GM12801 (cell line): ENCODE data around the gene AP3D1.

Source experiments
- TF ChIP-seq, protein P1 (sequence below): IDR thresholded peaks from one replicate; pipeline ENCODE4 v1.5.1; 2011; ENCODE audit warnings: control low read depth; ENCODE audit not compliant: insufficient read length; ENCODE audit errors: extremely low read depth

AP3D1 gene

DNA sequence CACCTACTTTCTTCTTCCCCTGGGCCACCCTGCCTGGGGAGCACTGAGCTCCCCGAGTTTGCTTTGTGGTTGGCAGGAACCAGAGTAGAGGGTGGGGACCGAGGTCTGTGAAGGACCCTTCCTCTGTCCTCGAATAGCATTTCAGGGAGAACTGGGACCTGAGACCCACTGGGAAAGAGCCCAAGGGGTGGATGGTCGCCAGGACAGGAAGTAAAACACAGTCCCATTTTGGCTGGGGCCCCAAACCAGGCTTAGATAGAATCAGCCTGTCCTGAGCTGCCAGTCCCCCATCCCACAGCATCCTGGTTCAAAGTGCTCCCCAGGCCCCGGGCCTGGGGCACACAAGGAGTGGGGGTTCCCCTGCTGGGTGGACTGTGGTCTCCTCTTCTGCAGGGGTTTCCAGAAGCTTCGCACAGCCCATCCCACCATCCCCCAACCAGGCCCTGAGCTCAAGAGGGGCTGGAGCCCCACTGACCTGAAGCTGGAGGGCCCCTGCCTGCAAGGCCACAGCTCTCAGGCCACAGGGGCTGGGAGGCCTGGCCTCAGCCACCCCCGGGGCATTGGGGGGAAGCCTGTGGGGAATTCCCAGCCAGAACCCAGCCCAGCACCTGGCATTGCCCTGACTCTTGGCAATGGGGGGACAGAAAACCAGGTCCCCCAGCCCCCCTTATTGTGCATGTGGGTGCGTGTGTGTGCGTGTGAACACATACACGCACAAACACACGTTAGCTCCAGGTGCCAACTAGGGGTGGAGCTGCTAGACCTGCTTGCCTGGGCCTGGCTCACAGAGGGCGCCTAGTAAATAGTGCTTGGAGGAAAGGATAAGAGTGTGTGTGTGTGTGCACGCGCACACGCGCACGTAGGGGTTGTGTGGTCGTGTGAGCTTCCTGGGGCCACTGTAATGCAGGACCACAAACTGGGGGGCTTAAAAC lies 99.3 kb downstream of the AP3D1 start:
- TF ChIP-seq, protein P1, sequence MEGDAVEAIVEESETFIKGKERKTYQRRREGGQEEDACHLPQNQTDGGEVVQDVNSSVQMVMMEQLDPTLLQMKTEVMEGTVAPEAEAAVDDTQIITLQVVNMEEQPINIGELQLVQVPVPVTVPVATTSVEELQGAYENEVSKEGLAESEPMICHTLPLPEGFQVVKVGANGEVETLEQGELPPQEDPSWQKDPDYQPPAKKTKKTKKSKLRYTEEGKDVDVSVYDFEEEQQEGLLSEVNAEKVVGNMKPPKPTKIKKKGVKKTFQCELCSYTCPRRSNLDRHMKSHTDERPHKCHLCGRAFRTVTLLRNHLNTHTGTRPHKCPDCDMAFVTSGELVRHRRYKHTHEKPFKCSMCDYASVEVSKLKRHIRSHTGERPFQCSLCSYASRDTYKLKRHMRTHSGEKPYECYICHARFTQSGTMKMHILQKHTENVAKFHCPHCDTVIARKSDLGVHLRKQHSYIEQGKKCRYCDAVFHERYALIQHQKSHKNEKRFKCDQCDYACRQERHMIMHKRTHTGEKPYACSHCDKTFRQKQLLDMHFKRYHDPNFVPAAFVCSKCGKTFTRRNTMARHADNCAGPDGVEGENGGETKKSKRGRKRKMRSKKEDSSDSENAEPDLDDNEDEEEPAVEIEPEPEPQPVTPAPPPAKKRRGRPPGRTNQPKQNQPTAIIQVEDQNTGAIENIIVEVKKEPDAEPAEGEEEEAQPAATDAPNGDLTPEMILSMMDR, result no peak

DNA sequence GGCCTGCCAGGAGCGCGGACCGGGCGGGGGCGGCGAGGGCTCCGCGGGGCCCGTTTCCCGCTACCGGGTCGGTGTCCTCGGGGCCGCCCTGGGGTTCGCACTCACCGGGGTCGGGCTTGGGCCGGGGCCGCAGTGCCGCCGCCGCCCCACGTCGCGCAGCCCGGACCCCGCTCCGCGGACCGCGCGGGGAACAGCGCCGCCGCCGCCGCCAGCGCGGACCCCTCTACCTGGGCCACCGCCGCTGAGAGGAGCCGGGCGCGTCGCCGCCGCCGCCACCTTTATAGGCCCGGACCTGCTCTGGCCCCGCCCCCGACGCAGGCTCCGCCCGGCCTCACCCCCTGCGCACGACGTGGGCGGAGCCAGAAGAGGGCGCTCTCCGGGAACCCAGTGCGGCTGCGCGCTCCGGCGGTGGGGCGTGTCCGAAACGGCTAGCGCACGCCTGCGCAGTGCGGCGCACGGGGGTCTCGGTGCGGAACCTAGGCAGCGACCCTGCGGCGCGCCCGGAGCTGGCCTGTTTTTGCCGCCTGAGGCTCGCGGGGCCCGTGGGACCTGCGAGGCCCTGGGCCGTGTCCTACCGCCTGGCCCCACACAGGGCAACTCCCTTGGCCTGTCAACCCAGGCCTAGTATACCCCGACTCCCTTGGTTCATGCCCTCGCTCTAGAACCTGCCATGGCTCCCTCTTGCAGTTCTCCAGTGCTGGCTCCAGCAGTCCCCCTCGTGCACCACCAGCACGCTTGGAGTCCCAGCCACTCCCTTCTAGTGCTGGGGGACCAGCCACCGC lies 100.2 kb downstream of the AP3D1 start, which contains the start of gene MKNK2:
MKNK2 (minus strand) TSS at position 254 of the 782 bp plus-strand sequence. CDS start 393 bp downstream, outside the sequence.
- TF ChIP-seq, protein P1, result no peak
